T1000 (cell line): ENCODE results near the gene PRH1.

Source experiments
- DNase-seq: peaks from one replicate; lab custom pipeline; 2025; ENCODE audit warnings: mixed read lengths; lab: John Stamatoyannopoulos, UW

Gene PRH1

DNA sequence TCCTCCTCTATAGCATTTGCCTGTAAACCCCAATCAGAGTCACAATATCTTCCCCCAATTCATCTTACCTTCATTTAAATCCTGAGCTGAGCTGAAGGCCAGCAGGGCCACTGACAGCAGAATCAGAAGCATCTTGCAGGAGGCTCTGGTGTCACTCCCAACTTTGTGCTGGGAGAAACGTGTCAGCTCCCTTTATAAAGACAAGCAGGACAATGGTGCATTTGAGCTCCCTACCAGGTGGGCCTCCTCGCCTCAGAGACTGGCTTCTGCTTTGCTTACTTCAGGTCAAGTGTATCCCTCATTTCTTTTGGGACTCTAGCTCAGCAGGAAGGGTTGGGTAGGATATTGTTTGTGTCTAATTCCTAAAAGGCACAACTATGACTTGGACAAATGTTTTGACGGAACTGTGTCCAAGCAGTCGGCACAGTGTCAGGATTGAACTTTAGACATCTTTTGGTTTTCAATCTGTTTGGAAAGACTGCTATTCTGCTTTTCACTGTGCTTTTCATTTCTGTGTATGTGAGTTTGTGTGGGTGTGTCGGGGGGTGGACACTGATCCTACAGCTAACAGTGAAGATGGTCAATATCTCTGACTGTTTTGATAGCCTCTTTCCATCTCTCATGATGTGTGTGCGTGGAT lies at the start of gene PRH1:
PRH1 (minus strand) TSS at position 170 of the 640 bp plus-strand sequence; CDS start at position 132, 38 bp downstream.
- no peak for DNase-seq

DNA sequence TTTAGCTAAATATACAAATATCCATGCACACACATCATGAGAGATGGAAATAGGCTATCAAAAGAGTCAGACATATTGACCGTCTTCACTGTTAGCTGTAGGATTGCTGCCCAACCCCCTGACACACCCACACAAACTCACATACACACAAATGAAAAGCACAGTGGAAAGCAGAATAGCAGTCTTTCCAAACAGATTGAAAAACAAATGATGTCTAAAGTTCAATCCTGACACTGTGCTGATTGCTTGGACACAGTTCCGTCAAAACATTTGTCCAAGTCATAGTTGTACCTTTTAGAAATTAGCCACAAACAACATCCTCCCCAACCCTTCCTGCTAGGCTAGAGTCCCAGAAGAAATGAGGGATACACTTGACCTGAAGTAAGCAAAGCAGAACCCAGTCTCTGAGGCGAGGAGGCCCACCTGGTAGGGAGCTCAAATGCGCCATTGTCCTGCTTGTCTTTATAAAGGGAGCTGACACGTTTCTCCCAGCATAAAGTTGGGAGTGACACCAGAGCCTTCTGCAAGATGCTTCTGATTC lies 44.8 kb upstream of the PRH1 start, which contains the start of gene PRH2:
PRH2 (plus strand) TSS at position 491 of the 541 bp plus-strand sequence; CDS start at position 529, 38 bp downstream.
- no peak for DNase-seq

DNA sequence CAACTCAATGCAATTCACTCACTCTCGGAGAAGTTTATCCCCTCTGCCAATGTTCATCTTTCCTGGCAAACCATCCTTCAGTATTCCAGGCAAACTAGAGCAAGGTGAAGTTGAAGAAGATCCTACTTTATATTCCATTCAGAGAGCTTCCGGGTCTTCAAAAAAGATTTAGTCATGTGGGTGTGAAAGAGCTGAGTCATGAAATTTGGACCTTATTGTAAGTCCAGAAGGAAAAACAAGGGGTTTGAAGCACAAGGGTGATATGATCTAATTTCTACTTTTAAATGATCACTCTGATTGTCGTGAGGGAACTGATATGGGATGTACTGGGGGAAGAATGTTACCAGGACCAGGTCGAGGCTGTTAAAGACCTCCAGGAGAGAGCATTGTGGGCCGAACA lies 42.2 kb upstream of the PRH1 start:
- DNase-seq = no peak

DNA sequence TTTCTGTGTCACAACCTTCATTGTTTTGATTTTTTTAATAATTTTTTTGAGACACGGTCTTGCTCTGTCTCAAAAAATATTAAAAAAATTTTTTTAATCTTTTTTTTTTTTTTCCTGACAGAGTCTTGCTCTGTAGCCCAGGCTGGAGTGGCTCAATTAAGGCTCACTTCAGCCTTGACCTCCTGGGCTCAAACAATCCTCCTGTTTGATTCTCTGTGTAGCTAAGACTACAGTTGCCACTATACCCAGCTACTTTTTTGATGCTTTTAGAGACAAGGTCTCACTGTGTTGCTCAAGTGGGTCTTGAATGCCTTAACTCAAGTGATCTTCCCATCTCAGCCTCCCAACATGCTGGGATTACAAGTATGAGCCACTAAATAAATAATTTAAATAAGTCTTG lies 35.8 kb upstream of the PRH1 start:
- no peak for DNase-seq

DNA sequence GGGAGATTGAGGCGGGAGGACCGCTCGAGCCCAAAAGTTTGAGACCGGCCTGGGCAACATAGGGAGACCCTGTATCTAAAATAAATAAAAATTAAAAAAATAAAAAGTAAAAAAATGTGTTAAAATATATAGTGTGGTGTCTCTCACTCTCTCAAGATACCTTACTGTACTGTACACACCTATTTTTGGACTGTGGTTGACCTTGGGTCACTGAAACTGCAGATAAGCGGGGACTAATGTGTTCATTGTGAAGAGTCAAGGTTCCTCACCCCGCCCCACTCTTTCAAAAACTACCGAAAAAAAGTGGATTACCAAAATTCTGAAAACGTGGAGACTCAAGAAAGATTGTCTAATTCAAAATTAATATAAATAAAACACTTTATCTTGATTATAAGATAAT lies 26.3 kb upstream of the PRH1 start:
- DNase-seq = no peak

DNA sequence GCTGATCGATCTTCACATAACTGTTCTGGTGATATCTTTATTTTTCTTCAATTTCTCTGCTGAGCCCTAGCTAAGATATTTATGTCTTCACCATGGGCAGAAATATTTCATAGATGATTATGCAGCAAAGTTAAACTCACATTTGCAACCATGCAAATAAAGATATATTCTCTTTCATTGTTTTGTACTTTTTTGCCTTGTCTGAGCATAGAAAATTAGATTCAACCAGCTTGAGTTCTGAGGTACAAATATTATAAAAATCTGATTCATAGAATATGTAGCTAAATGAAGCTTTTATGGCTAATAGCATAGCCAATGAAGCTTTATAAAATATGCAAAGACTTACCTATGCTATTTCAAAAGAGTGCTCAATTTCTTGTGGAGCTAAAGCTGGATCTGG lies 25.4 kb upstream of the PRH1 start, which contains the start of gene TAS2R13:
TAS2R13 (minus strand) TSS at position 101 of the 400 bp plus-strand sequence. CDS start 264 bp downstream, outside the sequence.
- DNase-seq = no peak

DNA sequence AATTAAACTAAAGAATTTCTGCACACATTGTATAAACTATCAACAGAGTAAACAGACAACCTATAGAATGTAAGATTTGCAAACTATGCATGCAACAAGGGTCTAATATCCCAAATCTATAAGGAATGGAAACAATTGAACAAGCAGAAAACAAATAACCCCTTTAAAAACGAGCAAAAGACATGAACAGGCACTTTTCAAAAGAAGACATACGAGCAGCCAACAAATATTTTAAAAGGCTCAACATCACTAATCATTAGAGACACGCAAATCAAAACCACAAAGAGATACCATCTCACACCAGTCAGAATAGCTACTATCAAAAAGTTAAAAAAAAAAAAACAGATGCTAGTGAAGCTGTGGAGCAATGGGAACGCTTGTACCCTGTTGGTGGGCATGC lies 20.6 kb upstream of the PRH1 start:
- no peak for DNase-seq

DNA sequence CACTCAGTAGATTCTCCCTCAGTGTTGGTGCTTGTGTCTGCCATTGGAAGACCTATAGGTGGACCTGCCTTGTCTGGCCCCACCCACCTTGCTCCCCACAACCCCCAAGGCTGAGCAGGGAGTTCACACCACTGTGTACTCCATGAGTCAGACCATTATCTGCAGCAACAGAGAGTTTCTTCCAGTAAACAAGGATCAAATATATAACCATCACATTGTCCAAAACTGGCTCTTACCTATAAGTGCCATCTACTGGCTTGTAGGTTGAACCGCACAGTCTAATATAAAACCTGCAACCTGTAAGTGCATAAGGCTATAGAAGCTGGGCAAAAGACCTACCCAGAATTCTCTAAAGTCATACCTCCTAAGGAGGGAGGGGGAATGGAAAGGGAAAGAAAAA lies 17.4 kb upstream of the PRH1 start:
- no peak for DNase-seq

DNA sequence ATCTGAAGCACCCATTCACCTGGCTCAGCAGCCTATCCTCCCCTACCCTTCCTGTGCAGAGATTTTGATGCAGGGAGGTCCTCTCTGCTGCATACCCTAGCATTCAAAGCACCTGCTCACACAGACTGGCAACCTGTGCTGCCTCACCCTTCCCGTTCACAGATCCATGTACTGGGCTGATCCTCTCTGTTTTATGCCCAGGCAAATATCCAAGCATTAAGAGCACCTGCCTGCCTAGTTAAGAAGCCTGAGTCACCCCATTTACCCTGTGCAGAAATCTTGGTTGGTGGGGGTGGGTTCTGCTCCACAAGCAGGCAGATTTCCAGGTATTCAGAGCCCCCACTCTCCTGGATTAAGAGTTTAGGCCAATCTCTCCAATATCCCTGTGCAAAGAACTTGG lies 16.9 kb upstream of the PRH1 start:
- DNase-seq = no peak

DNA sequence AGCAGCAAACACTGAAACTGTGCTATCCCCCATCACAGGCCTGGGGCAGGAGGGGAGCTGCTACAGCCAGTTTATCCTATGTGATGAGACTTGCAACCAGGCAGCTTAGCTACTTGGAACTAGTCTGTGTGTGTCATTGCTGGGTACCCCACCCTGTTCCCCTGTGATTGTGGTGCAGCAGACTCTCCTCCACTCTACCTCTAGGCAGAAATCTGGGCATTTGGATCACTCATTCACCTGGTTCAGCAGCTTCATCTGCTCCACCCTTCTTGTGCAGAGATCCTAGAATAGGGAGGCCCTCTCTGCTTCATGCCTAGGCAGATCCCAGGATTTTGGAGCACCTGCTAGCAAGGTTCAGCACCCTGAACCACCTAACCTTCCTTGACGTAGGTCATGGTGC lies 16.5 kb upstream of the PRH1 start:
- no peak for DNase-seq

DNA sequence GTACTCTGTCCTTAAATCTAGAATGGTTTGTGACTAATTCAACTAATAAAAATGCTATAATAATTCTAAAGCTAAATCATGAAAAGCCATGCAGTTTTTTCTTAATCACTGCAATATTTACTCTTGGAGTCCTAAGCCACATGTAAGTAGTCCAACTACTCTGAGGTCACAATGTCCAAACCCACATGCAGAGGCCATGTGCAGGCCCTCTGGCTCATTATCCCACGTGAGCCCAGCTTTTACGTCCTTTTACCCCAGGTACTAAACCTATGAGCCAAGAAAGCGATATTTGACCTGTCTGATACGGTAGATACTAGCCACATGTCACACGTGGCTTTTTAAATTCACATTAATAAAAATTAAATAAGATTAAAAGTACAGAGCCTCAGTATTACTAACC lies 12.8 kb upstream of the PRH1 start:
- DNase-seq = no peak

DNA sequence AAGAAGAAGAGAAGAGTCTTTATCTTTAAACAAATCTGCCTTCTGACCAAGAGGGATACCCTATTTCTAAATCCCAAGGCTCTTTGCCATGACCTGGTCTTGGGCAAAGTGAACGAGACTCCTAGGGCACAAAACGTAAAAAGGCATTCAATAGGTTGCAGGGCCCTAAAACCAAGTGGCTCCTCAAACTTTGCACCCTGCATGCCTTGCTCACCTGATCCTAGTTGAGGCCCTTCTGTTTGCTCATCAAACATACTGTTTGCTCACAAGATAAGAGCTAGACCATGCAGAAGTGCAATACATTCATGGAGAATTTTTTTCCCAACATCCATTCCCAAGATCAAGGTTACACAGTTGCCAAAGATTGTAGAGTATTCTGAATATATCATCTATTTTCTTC lies 7.9 kb upstream of the PRH1 start:
- DNase-seq = no peak

DNA sequence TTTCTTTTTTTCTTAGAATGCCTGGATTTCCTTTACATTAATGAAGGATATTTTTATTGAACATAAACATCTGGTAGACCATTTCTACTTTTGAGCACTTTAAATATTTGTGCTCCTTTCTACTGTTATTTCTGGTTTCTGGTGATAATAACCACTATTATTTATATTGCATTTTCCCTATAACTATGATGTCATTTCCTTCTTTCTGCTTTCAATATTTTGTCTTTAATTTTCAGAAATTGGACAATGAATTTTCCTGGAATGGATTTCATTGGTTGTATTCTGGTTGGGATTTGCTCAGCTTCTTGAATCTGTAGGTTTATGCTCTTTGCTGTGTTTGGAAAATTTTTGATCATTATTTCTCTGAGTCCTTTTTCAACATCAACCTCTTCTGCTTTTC lies 5.2 kb upstream of the PRH1 start:
- DNase-seq = no peak

DNA sequence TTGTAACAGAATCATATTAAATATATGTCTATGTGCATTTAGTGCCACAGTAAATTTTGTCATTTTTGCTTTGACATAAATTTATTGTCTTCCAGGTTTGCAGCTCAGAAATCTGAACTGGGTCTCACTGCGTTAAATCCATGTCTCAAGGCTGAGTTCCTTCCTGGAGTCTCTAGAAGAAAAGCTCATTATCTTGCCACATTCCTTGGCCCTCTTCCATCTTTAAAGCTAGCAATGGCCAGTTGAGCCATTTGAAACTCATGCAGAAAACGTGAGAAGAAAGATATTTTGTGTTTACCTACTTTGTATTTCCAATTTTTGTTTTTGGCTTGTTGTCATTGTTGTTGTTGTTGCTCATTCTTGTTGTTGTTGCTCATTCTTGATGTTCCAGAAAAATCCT lies 10.7 kb downstream of the PRH1 start:
- no peak for DNase-seq

DNA sequence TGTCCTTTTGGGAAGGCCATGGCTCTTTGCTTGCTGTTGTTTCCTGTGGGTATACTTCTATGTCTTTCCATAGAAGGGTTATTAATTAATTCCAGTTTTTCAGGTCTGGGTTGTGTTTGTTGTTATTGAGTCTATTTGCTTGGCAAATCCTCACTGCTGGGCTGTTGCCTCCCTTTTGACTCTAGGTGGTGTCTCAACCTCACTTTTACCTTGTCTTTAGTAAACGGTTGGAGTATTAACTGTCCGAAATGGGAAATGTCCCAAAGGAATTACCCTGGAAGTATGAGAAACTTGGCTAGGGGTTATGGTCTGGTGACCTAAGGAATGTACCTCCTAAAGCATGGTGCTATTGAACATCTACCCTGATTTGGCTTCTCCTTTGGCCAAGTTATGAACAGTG lies 16.7 kb downstream of the PRH1 start:
- no peak for DNase-seq

DNA sequence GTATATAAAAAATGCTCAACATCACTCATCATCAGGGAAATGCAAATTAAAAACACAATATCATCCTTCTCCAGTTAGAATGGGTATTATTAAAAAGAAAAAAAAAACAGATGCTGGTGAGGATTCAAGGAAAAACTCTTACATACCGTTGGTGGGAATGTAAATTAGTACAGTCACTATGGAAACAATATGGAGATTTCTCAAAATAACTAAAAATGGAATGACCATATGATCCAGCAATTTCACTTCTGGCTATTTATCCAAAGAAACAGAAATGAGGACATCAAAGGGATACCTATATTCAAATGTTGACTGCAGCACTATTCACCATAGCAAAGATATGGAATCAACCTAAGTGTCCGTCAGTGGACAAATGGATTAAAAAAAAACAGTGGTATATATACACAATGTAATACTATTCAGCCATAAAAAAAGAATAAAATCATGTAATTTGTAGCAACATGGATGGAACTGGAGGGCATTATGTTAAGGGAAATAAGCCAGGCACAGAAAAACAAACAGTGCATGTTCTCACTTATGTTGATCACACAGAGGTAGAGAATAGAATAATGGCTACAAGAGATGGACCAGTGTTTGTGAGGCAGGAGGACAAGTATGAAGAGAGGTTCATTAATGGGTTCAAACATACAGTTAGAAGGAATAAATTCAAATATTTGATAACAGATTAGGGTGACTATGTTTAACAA lies 20.4 kb downstream of the PRH1 start:
- no peak for DNase-seq

DNA sequence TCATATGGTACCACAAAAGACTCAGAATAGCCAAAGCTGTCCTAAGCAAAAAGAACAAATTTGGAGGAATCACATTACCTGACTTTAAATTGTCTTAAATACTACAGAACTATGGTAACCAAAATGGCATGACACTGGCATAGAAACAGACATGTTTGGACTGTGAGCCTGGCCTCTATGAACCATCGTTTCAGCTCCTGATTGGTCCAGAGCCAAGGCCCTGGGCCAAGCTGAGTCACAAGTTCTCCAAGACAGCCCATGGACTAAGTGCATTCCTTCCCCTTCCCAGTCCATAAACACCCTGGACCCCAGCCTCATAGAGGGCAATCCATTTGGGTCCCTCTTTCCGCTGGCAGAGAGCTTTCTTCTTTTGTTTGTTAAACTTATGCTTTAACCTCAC lies 22.7 kb downstream of the PRH1 start:
- DNase-seq = no peak

DNA sequence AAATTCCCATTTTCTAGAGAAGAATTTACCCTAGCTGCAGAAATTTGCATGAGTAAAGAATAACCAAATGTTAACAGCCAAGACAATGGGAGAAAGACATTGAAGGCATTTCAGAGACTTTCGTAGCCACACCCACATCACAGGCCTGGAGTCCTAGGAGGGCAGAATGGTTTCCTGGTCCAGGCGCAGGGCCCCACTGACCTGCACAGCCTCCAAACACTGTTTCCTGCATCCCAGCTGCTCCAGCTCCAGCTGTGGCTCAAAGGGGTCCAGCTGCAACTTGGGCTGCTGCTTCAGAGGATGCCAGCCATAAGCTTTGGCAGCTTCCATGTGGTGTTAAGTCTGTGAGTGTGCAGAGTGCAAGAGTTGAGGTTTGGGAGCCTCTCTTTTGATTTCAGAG lies 28.2 kb downstream of the PRH1 start:
- DNase-seq = no peak

DNA sequence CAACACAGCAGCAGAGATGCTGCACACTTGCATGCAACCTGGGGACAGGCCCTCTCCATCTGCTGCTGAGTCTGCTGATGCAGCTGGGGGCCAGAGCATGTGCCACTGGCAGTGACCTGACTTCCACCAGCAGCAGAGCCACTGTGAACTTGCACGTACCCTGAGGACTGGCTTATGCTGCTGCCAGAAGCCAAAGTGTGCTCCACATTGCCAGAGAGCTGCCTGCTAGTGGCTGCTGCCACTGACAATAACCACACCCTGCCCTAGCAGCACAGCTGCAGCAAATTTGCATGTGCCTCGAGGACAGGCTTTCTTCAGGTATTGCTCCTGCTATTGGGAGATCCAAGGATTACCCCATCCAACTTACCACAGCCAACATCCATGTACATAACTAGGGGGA lies 30.3 kb downstream of the PRH1 start:
- no peak for DNase-seq

DNA sequence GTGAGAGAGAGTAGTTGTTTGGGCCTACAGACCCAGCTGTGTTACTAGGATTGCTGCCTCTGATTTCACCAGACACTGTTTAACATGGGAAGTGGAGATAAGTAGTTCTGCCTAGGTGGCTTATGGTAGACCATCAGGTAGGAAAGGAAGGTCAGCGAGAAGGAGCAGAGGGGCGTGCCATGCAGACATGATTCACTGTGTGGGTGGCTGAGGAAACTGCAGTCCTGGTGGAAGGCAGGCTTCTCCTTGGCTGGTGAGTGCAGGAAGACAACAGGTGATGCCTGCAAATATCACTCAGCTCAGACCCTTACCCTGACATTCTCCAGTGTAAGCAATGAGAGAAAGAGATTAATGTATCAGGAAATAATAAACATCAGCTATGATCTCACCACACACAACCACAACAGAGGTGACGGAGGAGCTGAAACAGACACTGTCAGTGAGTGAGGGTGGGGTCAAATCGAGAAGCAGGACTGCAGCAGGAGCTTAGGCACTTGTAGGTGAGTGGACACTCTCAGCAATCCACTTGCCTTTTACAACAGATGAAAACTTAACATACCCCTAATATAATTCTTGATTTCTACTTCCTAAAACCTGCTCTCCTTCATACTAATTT lies 32.7 kb downstream of the PRH1 start:
- DNase-seq = no peak

DNA sequence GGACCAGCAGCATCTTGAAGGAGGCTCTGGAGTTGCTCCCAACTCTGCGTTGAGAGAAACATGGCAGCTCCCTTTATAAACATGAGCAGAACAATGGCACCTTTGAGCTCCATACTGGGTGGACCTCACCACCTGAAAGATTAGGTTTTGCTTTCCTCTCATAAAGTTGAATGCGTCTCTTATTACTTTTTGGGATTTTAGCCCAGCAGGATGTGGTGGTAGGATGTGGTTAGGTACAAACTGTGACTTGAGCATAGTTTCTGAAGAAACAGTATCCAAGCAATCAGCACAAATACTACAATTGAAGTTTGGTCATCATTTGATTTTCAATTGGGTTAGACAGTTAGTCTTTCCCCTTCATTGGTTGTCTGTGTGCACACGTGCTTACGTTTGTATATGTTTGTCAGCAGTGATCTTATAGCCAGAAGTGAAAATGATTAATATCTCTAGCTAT lies 34.6 kb downstream of the PRH1 start, which contains the start of gene PRR4:
PRR4 (minus strand) TSS at position 51 of the 454 bp plus-strand sequence; CDS start at position 13, 38 bp downstream.
- no peak for DNase-seq

DNA sequence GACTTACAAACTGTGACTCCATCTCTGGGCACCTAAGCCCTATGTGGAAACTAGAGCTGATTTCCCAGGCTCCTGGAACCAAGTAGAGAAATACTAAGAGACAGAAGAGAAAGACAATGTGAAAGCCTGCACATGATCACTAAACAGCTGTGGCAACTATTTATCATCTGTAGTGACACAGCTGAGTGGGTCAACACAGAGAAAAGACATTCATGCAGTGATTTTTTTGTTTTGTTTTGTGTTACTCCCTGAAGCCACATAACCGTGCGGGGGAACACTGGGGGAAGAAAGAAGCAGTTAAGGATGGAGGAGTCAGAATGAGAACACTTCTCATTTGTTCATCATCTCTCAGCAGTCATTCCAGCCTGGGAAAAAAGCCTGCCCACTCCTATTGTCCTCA lies 36.3 kb downstream of the PRH1 start:
- no peak for DNase-seq

DNA sequence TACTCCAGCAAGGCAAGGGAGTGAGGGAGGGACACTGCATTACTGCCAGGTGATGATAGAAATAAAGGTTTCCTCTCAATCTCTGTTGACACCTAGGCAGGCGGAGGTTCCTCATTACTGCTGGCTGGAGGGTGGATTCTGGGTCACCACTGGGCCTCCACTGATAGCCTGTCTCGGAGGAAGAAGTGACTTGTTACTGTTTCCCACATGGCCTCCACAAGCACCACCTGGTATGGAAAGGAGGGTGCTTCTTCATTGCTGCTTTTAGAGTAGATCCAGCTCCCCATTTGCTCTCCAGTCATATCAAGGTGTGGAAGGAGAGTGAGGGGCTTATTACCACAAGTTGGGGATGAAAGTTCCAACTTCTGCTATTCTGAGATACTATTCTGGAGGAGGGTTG lies 41.2 kb downstream of the PRH1 start:
- no peak for DNase-seq
